Activated CD4-positive, alpha-beta T cell treated with anti-CD3 and anti-CD28 coated beads, Interleukin-2, amount 10 ng/mL, durations not matched to agents 24 days and 14 days (primary cell): Measurements from ENCODE around the gene SERPINB6. TPM values are rescaled to one million over a fixed set of nuclear protein-coding genes. Genes with fewer than 3 reads are reported as not detected.

ENCODE experiments used
- DNase-seq: peaks from one replicate; pipeline ENCODE4 v3.0.0; 2022
- H3K27ac Mint-ChIP-seq: one replicate; pipeline ENCODE4 v1.8.0; 2022; ENCODE audit warnings: mild to moderate bottlenecking, mixed read lengths
- H3K27me3 Mint-ChIP-seq: one replicate; pipeline ENCODE4 v1.8.0; 2022; ENCODE audit warnings: mixed read lengths
- H3K36me3 Mint-ChIP-seq: one replicate; pipeline ENCODE4 v1.8.0; 2022; ENCODE audit warnings: low read depth, mild to moderate bottlenecking, mixed read lengths
- H3K4me1 Mint-ChIP-seq: one replicate; pipeline ENCODE4 v1.8.0; 2021; ENCODE audit warnings: mixed read lengths
- H3K4me3 Mint-ChIP-seq: one replicate; pipeline ENCODE4 v1.8.0; 2022; ENCODE audit warnings: mild to moderate bottlenecking, moderate library complexity, mixed read lengths
- H3K9me3 Mint-ChIP-seq: one replicate; pipeline ENCODE4 v1.8.0; 2021; ENCODE audit warnings: mixed read lengths
- intact Hi-C: fragments of 100-400 bp; cut with micrococcal nuclease; formaldehyde crosslinking; loops from one replicate; pipeline ENCODE4 v1.15.1; 2023
- total RNA-seq: library from RNA; stranded (reverse); gene quantifications from 2 replicates; pipeline ENCODE4 v1.2.3, GENCODE V29; 2022

The SERPINB6 gene
- total RNA-seq, 1 donor from 2014 or later: 33.1 TPM

DNA sequence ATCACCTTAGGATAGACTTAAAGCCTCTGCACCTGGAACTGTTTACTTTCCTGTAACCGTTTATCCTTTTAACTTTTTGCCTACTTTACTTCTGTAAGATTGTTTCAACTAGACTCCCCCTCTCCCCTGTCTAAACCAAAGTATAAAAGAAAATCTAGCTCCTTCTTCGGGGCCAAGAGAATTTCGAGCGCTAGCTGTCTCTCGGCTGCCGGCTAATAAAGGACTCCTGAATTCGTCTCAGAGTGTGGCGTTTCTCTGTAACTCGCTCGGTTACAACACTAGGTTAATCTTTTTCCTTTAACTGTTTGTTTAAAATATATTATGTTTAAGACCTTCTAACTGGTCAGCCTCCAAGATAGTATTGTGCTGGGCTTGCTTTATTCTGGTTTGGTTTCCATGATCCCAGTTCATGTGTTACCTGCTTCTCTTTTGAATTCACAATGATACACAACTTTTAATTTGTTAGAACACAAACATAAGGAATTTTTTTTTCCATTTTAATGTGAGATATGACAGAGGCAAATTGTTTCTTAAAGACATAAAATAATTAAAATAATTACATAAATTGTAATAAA is 19.7 kb upstream of the SERPINB6 start:
- H3K4me1 Mint-ChIP-seq: peaks cover 25% of the 10 kb centered on the region
- no peak for DNase-seq
- H3K36me3 Mint-ChIP-seq: no peaks in the 10 kb centered on the region
- peak overlapping the region; percentile 89 for H3K4me3 Mint-ChIP-seq
- peak overlapping the region; percentile 98 for H3K27ac Mint-ChIP-seq
- H3K9me3 Mint-ChIP-seq: no peaks in the 10 kb centered on the region
- no peaks in the 10 kb centered on the region for H3K27me3 Mint-ChIP-seq
- intact Hi-C loops: no loop called here

DNA sequence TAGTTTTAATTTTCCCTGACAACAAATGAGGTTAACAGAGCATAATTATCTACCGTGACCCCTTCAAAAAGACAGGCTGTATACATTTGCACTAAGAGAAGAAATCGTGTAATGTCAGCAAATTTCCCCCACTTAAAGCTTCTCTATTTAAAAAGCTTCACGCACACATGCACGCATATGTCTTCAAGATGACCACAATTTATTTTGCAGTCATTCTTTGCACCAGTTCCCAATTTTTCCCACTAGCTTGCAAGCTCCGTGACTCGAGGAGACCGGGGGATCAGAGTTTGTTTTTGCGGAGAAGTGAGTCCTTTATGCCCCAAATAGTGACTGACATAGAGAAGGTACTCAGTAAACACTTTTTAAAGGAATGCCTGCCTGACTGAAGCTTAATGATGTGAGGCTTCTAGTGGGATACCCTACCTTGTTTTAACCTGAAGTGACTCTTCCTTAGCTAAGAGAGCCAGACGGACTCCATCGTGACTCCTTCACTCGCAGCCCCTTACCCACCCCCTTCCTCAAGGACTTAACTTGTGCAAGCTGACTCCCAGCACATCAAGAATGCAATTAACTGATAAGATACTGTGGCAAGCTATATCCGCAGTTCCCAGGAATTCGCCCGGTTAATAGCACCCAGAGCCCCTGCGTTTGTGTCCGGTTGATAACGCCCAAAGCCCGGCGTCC is 19.0 kb upstream of the SERPINB6 start:
- no peaks in the 10 kb centered on the region for H3K9me3 Mint-ChIP-seq
- intact Hi-C loops: no loop called here
- peak; percentile 76 for DNase-seq
- no peaks in the 10 kb centered on the region for H3K36me3 Mint-ChIP-seq
- H3K27ac Mint-ChIP-seq: peak overlapping the region; percentile 98
- peaks cover 25% of the 10 kb centered on the region for H3K4me1 Mint-ChIP-seq
- peak overlapping the region; percentile 89 for H3K4me3 Mint-ChIP-seq
- peaks cover 2% of the 10 kb centered on the region for H3K27me3 Mint-ChIP-seq

DNA sequence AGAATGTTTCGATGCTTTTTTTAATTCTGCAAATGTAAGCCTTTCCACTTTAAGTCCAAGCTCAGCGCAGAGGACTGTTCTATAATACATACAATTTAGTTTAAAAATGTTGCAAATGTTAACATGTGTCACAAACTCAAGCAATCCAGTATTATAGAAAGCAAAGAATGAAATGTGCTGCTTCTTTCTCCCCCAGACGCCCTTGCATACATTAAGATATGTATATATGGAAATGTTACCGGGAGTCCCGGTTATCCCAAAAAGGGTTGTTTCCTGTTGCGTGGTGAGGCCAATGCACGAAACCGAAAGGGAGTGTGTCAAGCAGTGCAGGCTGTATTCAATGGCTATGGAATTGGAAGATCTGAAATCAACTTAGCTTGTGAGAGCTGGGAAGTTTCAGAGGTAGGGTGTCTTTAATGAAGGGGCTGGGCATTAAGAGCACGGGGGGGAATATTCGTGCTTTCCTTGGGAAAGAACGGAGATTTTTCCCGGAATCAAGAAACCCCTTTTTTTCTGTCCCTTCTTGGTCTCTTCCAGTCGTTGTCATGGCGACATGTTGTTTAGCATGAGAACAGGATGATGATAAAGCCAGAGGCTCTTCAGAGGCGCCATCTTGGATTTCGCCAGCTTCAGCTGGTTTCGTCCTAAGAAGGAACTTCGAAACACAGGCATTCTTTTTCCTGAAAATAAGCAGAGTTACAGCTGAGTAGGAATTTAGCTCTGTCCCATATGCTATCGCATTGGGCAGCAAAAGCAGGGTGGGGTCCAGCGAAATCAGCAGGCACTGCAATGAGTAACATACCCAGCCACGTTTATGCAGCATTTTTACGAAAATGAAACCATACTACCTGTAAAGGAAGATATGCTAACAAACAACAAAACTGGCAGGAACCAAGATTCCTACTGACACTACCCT is 18.2 kb upstream of the SERPINB6 start:
- Mint-ChIP-seq H3K36me3 (no peaks in the 10 kb centered on the region), H3K27ac (peak overlapping the region; percentile 98), H3K4me3 (peak overlapping the region; percentile 89), H3K4me1 (peaks cover 25% of the 10 kb centered on the region), H3K9me3 (no peaks in the 10 kb centered on the region), H3K27me3 (peaks cover 2% of the 10 kb centered on the region)
- intact Hi-C loops: loop anchor here (1.0 to 2.0 kb wide), 7 partner anchors 10 to 269 kb away; partner anchors contain the start of genes NQO2, PSMG4 and WRNIP1
- peak; percentile 93 for DNase-seq

DNA sequence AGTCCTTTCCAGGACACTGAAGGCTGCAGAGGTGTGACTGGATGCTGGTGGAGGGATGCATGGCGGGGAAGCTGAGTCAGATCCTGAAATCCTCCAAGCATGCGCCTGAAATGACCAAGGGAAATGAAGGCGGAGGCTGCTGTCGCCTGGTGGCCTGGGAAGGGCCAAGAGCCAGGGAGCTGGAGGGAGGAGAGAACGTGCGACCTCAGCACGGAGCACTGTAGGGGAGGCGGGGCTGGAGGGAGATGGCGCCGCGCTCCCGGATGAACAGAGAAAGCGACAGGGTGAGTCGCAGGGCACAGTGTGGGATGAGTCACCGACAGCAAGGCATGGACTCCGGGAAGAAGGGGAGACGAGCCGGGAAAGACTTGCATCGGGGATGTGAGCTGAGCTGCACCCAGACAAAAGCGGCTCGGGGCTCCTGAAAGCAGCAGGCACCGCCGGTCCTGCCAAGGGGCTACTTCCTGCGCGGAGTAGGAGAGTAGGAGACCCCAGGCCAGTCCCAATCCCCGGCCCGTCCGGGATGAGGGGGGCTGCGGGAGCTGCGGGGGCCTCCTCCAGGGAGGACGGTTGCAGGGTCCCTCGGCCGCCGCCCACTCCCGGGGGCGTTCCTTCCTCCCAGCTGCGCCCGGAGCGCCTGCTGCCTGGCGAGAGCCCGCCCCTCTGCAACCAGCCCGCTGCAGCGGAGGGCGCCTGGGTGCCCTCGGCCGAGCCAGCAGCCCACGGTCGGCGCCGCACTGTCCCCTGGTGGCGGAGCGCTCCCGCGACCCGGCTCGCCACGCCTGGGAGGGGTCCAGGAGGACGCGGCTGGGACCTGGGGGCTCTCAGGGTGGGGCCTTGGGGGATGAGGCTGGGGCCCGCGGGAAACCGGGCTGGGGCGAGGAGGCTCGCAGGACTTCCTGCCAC is 17.3 kb upstream of the SERPINB6 start:
- peak; percentile 93 for DNase-seq
- Mint-ChIP-seq H3K27me3 (peaks cover 3% of the 10 kb centered on the region), H3K4me1 (peaks cover 22% of the 10 kb centered on the region), H3K27ac (peak overlapping the region; percentile 99), H3K4me3 (peak overlapping the region; percentile 89), H3K36me3 (no peaks in the 10 kb centered on the region), H3K9me3 (no peaks in the 10 kb centered on the region)
- intact Hi-C loops: loop anchor here (1.0 to 2.0 kb wide), 9 partner anchors 11 to 270 kb away; partner anchors contain the start of genes NQO2, PSMG4, SERPINB6 and WRNIP1

DNA sequence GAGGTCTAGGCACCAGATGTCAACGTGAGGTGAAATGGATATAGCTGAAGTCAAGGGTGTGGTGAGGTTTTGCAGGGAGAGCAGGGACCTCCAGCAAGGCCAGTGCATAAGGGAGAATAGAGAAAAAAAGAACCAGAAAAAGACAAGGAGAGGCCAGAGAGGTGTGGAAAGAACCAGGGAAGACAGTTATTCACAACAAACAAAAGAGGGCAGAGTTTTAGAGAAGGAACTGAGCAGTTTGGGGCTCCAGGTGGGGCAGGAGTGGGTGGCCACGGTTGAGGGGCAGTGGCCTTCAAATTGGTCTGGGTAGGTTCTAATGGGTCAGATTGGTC is 16.7 kb upstream of the SERPINB6 start:
- intact Hi-C loops: loop anchor here (1.0 to 2.0 kb wide), 4 partner anchors 17 to 271 kb away; partner anchors contain the start of genes PSMG4 and SERPINB6
- Mint-ChIP-seq H3K27me3 (peaks cover 8% of the 10 kb centered on the region), H3K36me3 (no peaks in the 10 kb centered on the region), H3K4me3 (peak overlapping the region; percentile 89), H3K4me1 (peaks cover 22% of the 10 kb centered on the region), H3K9me3 (no peaks in the 10 kb centered on the region), H3K27ac (peak overlapping the region; percentile 99)
- no peak for DNase-seq

DNA sequence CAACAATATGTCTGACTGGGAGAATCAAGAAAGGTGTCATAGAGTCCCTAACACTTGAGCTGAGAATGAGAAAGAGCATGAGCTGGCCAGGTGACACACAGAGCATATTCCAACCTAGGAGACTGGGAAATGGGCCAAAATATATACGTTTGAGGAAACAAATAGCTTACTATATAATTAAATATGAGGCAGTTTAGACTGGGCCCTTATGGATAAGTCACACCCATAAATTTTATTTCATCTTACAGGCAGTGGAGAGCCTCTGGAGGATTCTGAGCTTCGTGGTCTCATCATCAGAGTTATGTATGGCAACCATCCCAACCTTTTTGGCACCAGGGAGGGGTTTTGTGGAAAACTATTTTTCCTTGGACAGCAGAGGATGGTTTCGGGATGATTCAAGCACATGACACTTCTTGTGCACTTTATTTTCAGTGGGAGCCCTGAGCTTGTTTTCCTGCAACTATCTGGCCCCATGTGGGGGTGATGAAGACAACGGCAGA is 15.4 kb upstream of the SERPINB6 start:
- no peak overlapping the region for H3K27ac Mint-ChIP-seq
- no peaks in the 10 kb centered on the region for H3K36me3 Mint-ChIP-seq
- no peak for DNase-seq
- no peaks in the 10 kb centered on the region for H3K9me3 Mint-ChIP-seq
- intact Hi-C loops: no loop called here
- H3K4me1 Mint-ChIP-seq: peaks cover 23% of the 10 kb centered on the region
- H3K4me3 Mint-ChIP-seq: no peak overlapping the region
- H3K27me3 Mint-ChIP-seq: peaks cover 16% of the 10 kb centered on the region

DNA sequence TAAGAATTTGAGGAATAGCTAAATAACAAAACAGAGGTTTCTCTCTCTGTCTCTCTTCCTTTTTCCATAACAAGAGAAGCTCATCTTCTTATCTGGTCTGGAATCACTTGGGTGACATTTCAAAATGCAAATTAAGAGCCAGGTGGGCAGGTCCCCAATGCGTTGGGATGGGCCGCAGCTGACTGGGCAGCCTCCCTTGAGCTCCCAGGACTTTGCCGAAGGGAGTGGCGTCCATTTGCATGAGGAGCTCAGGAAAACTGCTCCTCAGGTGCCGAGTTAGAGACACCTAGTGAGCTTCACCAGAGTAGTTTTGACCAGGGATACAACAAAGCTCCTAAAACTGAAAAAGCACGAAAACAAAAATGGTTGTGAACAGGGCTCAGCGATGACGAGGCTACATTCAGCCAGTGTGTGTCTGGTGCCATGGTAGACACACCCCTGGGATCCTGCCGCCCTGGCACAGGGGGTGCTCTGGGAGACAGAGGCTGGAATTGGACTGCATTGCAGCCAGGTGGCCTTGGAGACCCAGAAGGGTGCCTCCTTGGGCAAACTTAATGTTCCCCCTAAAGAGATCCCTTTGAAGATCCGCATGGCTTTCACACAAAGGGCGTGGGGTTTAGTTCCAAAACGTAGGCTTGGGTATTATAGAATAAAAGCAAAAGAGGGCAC is 13.5 kb upstream of the SERPINB6 start:
- intact Hi-C loops: no loop called here
- H3K36me3 Mint-ChIP-seq: no peaks in the 10 kb centered on the region
- H3K9me3 Mint-ChIP-seq: no peaks in the 10 kb centered on the region
- H3K4me3 Mint-ChIP-seq: no peak overlapping the region
- H3K27ac Mint-ChIP-seq: no peak overlapping the region
- peaks cover 25% of the 10 kb centered on the region for H3K27me3 Mint-ChIP-seq
- DNase-seq: no peak
- peaks cover 16% of the 10 kb centered on the region for H3K4me1 Mint-ChIP-seq

DNA sequence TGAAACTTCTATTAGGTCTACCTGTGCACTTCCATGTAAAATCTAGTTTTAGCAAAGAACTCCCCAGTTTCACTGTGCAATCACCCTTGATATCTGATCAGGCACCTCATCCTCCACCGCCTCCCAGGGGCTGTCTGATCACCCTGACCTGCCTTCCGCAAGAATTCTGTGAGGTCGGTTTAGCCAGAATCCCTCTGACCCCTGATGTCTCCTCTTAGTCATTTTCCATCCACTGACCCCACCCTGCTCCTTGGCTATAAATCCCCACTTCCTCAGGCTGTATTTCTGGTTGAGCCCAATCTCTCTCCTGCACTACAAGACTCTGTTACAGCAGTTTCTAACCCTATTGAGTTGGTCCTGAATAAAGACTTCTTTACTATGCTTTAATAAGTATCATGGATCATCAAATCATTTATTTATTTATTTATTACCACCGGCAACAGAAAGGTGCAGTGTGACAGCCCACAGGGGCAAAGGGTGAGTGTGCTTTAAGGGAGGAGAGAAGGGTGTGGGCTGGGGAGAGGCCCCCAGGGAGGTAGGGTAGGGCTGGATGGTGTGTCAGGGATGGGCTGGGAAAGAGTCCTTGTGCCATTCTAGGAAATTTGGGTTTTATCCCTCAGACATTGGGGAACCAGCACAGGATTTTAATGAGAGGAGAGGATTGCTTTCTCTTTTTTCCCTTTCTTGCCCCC is 11.2 kb upstream of the SERPINB6 start:
- peaks cover 7% of the 10 kb centered on the region for H3K4me1 Mint-ChIP-seq
- H3K36me3 Mint-ChIP-seq: no peaks in the 10 kb centered on the region
- H3K9me3 Mint-ChIP-seq: no peaks in the 10 kb centered on the region
- H3K4me3 Mint-ChIP-seq: no peak overlapping the region
- no peak overlapping the region for H3K27ac Mint-ChIP-seq
- intact Hi-C loops: no loop called here
- H3K27me3 Mint-ChIP-seq: peaks cover 38% of the 10 kb centered on the region
- no peak for DNase-seq

DNA sequence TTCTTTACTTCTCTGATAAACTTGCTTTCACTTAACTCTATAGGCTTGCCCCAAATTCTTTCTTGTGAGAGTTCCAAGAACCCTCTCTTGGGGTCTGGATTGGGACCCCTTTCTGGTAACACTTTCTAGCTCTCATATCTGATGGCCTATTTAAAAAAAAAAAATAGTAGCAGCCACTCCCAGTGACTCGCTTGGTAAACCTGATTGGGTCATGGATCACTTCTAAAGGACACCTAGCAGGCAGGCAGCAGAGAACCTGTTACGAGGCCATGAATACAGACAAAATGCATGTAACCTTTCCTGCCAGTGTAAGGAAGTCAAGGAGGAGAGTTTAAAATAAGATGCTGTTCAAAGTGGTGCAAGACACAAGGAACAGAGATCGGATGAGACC is 9.1 kb upstream of the SERPINB6 start:
- intact Hi-C loops: no loop called here
- no peaks in the 10 kb centered on the region for H3K36me3 Mint-ChIP-seq
- no peak overlapping the region for H3K27ac Mint-ChIP-seq

DNA sequence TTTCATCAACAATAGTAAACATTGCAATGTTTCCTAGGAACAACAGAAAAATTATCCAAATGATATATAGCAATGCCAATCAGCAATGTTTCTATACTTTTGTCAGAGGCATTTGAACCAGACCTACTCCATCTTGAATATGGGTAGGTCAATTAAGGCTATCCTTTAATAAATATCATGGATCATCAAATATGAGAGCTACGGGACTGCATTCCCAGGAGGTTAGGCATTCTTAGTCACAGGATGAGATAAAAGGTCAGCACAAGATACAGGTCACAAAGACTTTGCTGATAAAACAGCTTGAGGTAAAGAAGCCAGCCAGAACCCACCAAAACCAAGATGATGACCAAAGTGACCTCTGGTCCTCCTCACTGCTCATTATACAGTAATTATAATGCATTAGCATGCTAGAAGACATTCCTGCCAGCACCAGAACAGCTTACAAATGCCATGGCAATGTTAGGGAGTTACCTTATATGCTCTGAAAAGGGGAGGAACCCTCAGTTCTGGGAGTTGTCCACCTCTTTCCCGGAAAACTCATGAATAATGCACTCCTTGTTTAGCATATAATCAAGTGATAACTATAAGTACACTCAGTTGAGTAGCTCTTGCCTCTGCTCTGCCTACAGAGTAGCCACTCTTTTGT is 8.6 kb upstream of the SERPINB6 start:
- peaks cover 43% of the 10 kb centered on the region for H3K27me3 Mint-ChIP-seq
- no peak overlapping the region for H3K27ac Mint-ChIP-seq
- DNase-seq: no peak
- H3K36me3 Mint-ChIP-seq: no peaks in the 10 kb centered on the region
- no peak overlapping the region for H3K4me3 Mint-ChIP-seq
- no peaks in the 10 kb centered on the region for H3K9me3 Mint-ChIP-seq
- H3K4me1 Mint-ChIP-seq: peaks cover 5% of the 10 kb centered on the region
- intact Hi-C loops: no loop called here

More for the DNA sequence above, 9.1 kb upstream of the SERPINB6 start:
- Mint-ChIP-seq H3K27me3 (peaks cover 43% of the 10 kb centered on the region), H3K4me1 (peaks cover 5% of the 10 kb centered on the region), H3K9me3 (no peaks in the 10 kb centered on the region), H3K4me3 (no peak overlapping the region)
- DNase-seq: no peak

DNA sequence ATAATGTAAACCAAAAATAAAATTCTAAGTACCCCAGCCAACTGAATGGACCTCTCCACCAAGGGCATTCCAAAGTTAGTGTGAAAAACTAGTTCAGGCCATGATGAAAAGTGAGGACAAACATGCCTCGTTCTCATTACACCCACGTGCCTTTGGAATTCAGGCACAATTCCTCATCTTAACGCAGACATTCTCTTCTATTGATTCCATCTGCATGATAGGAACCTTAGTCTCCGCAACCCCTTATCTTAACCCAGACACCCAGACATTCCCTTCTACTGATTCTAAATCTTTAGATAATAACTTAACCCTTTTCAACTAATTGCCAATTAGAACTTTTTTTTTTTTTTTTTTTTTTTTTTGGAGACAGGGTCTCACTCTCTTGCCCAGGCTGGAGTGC is 7.6 kb upstream of the SERPINB6 start:
- no peak overlapping the region for H3K4me3 Mint-ChIP-seq
- intact Hi-C loops: no loop called here
- H3K27ac Mint-ChIP-seq: no peak overlapping the region
- no peaks in the 10 kb centered on the region for H3K36me3 Mint-ChIP-seq
- no peak for DNase-seq
- peaks cover 47% of the 10 kb centered on the region for H3K27me3 Mint-ChIP-seq
- peaks cover 5% of the 10 kb centered on the region for H3K4me1 Mint-ChIP-seq
- H3K9me3 Mint-ChIP-seq: no peaks in the 10 kb centered on the region
